Neural cell (in vitro differentiated cells): ENCODE results near the gene BICRAL. TPM values are rescaled to one million over a fixed set of nuclear protein-coding genes. Genes with fewer than 3 reads are reported as not detected.

ENCODE experiments used
- H2AFZ ChIP-seq: fragments of 200-600, 300-800 bp; sonication (generic), shearing (Covaris generic); 2 replicates; pipeline ENCODE4 v1.6.0; 2014; ENCODE audit warnings: low read depth, mild to moderate bottlenecking, antibody characterized with exemption, low read length, moderate library complexity
- H3F3A ChIP-seq: fragments of 200-600 bp; shearing (Covaris generic); 2 replicates; pipeline ENCODE4 v1.6.1; 2016; ENCODE audit warnings: mild to moderate bottlenecking, moderate library complexity, mixed read lengths, antibody characterized with exemption, low read length; ENCODE audit not compliant: insufficient read depth, poor library complexity, severe bottlenecking
- H3K27ac ChIP-seq: fragments of 200-600, 300-800 bp; sonication (generic), shearing (Covaris generic); 2 replicates; pipeline ENCODE4 v1.5.1; 2014; ENCODE audit warnings: mild to moderate bottlenecking, low read length, moderate library complexity
- H3K27me3 ChIP-seq: fragments of 300-800, 200-600 bp; sonication (generic), shearing (Covaris generic); 2 replicates; pipeline ENCODE4 v1.6.0; 2014; ENCODE audit warnings: mild to moderate bottlenecking, low read depth, low read length, moderate library complexity; ENCODE audit not compliant: insufficient read depth
- H3K36me3 ChIP-seq: fragments of 300-800, 200-600 bp; sonication (generic), shearing (Covaris generic); 2 replicates; pipeline ENCODE4 v1.5.1; 2014; ENCODE audit warnings: mild to moderate bottlenecking, antibody characterized with exemption, low read length, moderate library complexity; ENCODE audit not compliant: insufficient read depth
- H3K4me2 ChIP-seq: fragments of 300-800, 200-600 bp; sonication (generic), shearing (Covaris generic); 2 replicates; pipeline ENCODE4 v1.6.0; 2014; ENCODE audit warnings: mild to moderate bottlenecking, low read length
- H3K4me3 ChIP-seq: fragments of 300-800, 200-600 bp; sonication (generic), shearing (Covaris generic); 2 replicates; pipeline ENCODE4 v1.5.1; 2014; ENCODE audit warnings: mild to moderate bottlenecking, low read length, moderate library complexity
- H3K79me2 ChIP-seq: fragments of 200-600 bp; shearing (Covaris generic); replicated peaks from 2 replicates; pipeline ENCODE4 v1.6.0; 2014; ENCODE audit warnings: mild to moderate bottlenecking, low read length, moderate library complexity; ENCODE audit not compliant: insufficient read depth
- H3K9ac ChIP-seq: fragments of 300-800, 200-600 bp; sonication (generic), shearing (Covaris generic); 2 replicates; pipeline ENCODE4 v1.6.1; 2016; ENCODE audit warnings: mild to moderate bottlenecking, low read length, mixed read lengths
- H3K9me2 ChIP-seq: fragments of 200-600 bp; shearing (Covaris generic); 2 replicates; pipeline ENCODE4 v1.6.1; 2016; ENCODE audit warnings: mild to moderate bottlenecking, low read length, mixed read lengths; ENCODE audit not compliant: insufficient read depth
- H3K9me3 ChIP-seq: fragments of 200-600, 300-800 bp; sonication (generic), shearing (Covaris generic); 2 replicates; pipeline ENCODE4 v1.6.1; 2016; ENCODE audit warnings: mild to moderate bottlenecking, mixed run types, low read length, moderate library complexity, mixed read lengths
- H4K20me1 ChIP-seq: fragments of 200-600 bp; shearing (Covaris generic); 2 replicates; pipeline ENCODE4 v1.6.1; 2016; ENCODE audit warnings: mild to moderate bottlenecking, mixed run types; ENCODE audit not compliant: insufficient read depth
- EP300 ChIP-seq: fragments of 450-650 bp; conservative IDR thresholded peaks from 2 replicates; pipeline ENCODE4 v1.6.1; 2014; ENCODE audit warnings: antibody characterized with exemption, mild to moderate bottlenecking, moderate library complexity; ENCODE audit not compliant: poor library complexity, severe bottlenecking
- EZH2 ChIP-seq: fragments of 200-600, 300-800 bp; shearing (Covaris generic), sonication (generic); IDR thresholded peaks from 2 replicates; pipeline ENCODE4 v1.6.1; 2014; ENCODE audit warnings: antibody characterized with exemption, low read length, borderline replicate concordance, mild to moderate bottlenecking; ENCODE audit not compliant: insufficient read depth, poor library complexity, severe bottlenecking
- MXI1 ChIP-seq: fragments of 450-650 bp; conservative IDR thresholded peaks from 2 replicates; pipeline ENCODE4 v1.6.1; 2014; ENCODE audit warnings: antibody characterized with exemption, mild to moderate bottlenecking; ENCODE audit not compliant: poor library complexity, severe bottlenecking
- POLR2AphosphoS5 ChIP-seq: IDR thresholded peaks from 2 replicates; pipeline ENCODE4 v1.6.1; 2012
- RAD21 ChIP-seq: fragments of 450-650 bp; conservative IDR thresholded peaks from 2 replicates; pipeline ENCODE4 v1.6.1; 2014; ENCODE audit warnings: antibody characterized with exemption, mild to moderate bottlenecking, moderate library complexity
- REST ChIP-seq: IDR thresholded peaks from 2 replicates; pipeline ENCODE4 v1.6.1; 2012; ENCODE audit warnings: borderline replicate concordance
- SMC3 ChIP-seq: fragments of 450-650 bp; conservative IDR thresholded peaks from 2 replicates; pipeline ENCODE4 v1.6.1; 2014; ENCODE audit warnings: antibody characterized with exemption, mild to moderate bottlenecking, moderate library complexity; ENCODE audit not compliant: poor library complexity
- TAF1 ChIP-seq: IDR thresholded peaks from 2 replicates; pipeline ENCODE4 v1.6.1; 2012; ENCODE audit warnings: low read depth
- polyA plus RNA-seq: library from polyadenylated mRNA; depleted of rRNA; stranded (reverse); fragments of >200 nt; gene quantifications from 2 replicates; pipeline ENCODE4 v1.2.3, GENCODE V29; 2014
- TF ChIP-seq, protein P1 (sequence below): fragments of 450-650 bp; IDR thresholded peaks from 2 replicates; pipeline ENCODE4 v1.5.1; 2014; ENCODE audit warnings: antibody characterized with exemption, mild to moderate bottlenecking, moderate library complexity; ENCODE audit not compliant: poor library complexity, severe bottlenecking

Gene BICRAL
- polyA plus RNA-seq, 1 donor from 2014 or later = 6.7 TPM

GRCh38 chr6:42769836-42770235 is 12.0 kb upstream of the BICRAL start:
- TF ChIP-seq, protein P1, sequence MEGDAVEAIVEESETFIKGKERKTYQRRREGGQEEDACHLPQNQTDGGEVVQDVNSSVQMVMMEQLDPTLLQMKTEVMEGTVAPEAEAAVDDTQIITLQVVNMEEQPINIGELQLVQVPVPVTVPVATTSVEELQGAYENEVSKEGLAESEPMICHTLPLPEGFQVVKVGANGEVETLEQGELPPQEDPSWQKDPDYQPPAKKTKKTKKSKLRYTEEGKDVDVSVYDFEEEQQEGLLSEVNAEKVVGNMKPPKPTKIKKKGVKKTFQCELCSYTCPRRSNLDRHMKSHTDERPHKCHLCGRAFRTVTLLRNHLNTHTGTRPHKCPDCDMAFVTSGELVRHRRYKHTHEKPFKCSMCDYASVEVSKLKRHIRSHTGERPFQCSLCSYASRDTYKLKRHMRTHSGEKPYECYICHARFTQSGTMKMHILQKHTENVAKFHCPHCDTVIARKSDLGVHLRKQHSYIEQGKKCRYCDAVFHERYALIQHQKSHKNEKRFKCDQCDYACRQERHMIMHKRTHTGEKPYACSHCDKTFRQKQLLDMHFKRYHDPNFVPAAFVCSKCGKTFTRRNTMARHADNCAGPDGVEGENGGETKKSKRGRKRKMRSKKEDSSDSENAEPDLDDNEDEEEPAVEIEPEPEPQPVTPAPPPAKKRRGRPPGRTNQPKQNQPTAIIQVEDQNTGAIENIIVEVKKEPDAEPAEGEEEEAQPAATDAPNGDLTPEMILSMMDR = no peak
- TF ChIP-seq SMC3 (no peak), POLR2AphosphoS5 (no peak), EP300 (no peak), MXI1 (no peak), TAF1 (no peak), EZH2 (no peak), REST (no peak), RAD21 (no peak)
- H3K4me2 ChIP-seq = no peak overlapping the region
- H4K20me1 ChIP-seq = no peaks in the 10 kb centered on the region
- no peak overlapping the region for H3K4me3 ChIP-seq
- H3K27me3 ChIP-seq = no peaks in the 10 kb centered on the region
- no peaks in the 10 kb centered on the region for H3K9me2 ChIP-seq
- H3K9me3 ChIP-seq = no peaks in the 10 kb centered on the region
- no peaks in the 10 kb centered on the region for H3K36me3 ChIP-seq
- H3K9ac ChIP-seq = no peak overlapping the region
- H3K79me2 ChIP-seq = no peaks in the 10 kb centered on the region
- H3F3A ChIP-seq = no peaks in the 10 kb centered on the region
- no peak overlapping the region for H3K27ac ChIP-seq
- no peak overlapping the region for H2AFZ ChIP-seq

DNA sequence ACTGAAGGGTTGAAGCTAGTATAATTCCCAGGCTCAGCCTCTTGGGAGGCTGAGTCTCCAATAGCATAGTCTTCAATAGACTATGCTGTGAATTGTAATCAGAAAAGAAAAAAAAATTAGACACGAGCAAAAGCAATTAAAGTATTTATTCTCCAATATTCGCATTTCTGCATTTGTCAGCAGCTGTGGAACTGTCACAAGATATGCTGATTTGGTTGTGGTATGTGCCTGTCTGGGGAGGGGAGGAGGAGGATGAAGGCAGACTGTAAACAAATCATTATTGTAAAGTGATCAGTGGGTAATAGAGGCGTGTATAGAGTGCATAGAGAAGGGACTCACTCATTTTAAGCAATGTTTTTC is 10.1 kb upstream of the BICRAL start:
- TF ChIP-seq, protein P1 = no peak
- TF ChIP-seq SMC3 (no peak), REST (no peak), EZH2 (no peak), RAD21 (no peak), POLR2AphosphoS5 (no peak), EP300 (no peak), MXI1 (no peak), TAF1 (no peak)
- Histone ChIP-seq H3K4me2 (no peak overlapping the region), H3K9me3 (no peaks in the 10 kb centered on the region)

More for the DNA sequence above, 10.1 kb upstream of the BICRAL start:
- H3K27me3 ChIP-seq = no peaks in the 10 kb centered on the region
- no peaks in the 10 kb centered on the region for H3K79me2 ChIP-seq
- no peak overlapping the region for H3K4me3 ChIP-seq
- H3F3A ChIP-seq = no peaks in the 10 kb centered on the region
- H3K9me2 ChIP-seq = no peaks in the 10 kb centered on the region
- no peak overlapping the region for H3K27ac ChIP-seq
- H2AFZ ChIP-seq = no peak overlapping the region
- no peak overlapping the region for H3K9ac ChIP-seq
- no peaks in the 10 kb centered on the region for H4K20me1 ChIP-seq
- H3K36me3 ChIP-seq = no peaks in the 10 kb centered on the region
